ENCODE measurements around the gene PER1. TPM values are rescaled to one million over a fixed set of nuclear protein-coding genes. Genes with fewer than 3 reads are reported as not detected.

Gene PER1
- total RNA-seq, 1 donor: 12.7 TPM

DNA sequence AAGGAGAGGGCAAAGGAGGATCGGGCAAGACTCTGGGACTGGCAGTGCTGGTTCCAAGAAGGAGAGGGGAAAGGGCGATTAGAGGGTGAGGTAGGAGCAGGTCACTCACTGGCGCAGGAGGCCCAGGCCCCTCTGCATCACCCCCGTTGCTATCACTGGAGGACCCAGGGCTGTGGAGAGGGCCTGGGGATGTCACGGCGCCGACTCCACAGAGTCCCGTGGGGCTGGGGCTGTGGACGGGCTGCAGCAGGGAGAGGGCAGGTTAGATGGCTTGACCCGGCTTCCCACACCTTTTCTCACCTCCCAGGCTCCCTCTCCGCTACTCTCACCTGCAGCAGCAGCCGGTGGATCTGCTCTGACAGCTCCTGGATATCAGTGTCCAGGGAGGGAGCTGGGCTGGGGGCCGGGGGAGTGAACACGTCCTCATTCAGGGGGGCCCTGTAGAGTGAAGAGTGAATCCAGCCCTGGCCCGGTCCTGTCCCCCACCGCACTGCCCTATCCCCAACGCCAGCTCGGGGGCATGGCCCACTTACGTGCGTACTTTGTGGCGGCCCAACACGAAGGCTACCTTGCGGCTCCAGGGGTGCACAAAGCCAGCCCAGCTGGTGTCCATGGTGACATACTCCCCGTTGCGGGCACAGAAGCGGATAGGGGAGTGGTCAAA, 4.9 kb downstream of the PER1 start:
- H3K4me3 ChIP-seq (ENCODE audit: low read depth, low read length): no peak overlapping the region
- TF ChIP-seq, protein P1, sequence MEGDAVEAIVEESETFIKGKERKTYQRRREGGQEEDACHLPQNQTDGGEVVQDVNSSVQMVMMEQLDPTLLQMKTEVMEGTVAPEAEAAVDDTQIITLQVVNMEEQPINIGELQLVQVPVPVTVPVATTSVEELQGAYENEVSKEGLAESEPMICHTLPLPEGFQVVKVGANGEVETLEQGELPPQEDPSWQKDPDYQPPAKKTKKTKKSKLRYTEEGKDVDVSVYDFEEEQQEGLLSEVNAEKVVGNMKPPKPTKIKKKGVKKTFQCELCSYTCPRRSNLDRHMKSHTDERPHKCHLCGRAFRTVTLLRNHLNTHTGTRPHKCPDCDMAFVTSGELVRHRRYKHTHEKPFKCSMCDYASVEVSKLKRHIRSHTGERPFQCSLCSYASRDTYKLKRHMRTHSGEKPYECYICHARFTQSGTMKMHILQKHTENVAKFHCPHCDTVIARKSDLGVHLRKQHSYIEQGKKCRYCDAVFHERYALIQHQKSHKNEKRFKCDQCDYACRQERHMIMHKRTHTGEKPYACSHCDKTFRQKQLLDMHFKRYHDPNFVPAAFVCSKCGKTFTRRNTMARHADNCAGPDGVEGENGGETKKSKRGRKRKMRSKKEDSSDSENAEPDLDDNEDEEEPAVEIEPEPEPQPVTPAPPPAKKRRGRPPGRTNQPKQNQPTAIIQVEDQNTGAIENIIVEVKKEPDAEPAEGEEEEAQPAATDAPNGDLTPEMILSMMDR (IDR thresholded peaks at IDR 0.05; ENCODE audit: insufficient read depth, low read length): no peak
- no peak for DNase-seq (ENCODE audit: low read depth)

DNA sequence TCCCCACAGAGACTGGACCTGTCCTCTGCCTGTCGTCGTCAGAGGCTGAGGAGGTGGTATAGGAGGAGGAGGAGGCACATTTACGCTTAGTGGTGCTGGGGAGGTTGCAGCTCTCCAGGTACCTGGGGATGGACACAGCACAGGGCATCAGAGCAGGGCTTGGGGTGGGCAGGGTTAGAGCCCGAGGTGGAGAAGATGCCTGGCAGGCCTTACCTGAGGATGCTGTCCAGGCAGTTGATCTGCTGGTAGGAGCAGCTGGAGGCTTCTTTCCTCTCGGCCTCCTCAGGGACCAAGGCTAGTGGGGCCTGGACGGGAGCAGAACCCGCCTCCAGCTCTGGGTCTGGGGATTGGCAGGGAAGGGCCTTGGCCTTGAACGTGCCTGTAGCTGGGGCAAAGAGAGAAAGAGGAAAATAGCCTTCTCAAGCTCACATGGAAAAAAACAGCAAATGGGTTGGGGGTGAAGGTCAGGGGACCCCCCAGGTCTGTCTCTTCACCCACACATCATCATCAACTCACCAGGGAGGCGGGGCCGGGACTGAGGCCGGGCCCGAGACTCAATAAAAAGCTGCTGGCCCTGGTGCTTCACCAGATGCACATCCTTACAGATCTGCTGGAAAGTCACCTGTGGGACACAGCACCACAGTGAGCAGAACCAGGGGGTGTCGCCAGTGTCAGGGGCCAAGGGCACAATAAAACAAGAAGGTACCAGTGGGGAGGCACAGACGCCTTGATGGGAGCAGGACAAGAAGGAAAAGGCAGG, 5.6 kb downstream of the PER1 start:
- no peak overlapping the region for H3K4me3 ChIP-seq (ENCODE audit: low read depth, low read length)
- no peak for DNase-seq (ENCODE audit: low read depth)
- TF ChIP-seq, protein P1 (IDR thresholded peaks at IDR 0.05; ENCODE audit: insufficient read depth, low read length): no peak

DNA sequence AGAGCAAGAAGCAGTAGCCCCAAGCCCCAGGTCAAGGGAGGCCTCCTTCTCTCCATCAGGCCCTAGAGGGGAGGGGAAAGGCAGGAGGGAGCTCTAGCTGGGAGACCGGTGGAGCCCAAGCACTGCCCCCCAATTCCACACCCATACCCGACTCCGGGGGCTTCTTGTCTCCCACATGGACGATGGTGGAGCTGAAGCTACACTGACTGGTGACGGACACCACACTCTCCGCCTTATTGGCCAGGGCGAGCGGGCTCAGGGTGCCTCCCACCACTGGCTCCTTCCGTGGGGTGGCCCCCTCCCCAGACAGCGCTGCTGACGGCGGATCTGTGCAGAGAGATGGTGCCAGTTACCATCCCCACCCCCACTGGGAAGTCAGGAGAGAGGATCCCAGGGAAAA, 6.4 kb downstream of the PER1 start:
- TF ChIP-seq, protein P1 (IDR thresholded peaks at IDR 0.05; ENCODE audit: insufficient read depth, low read length): no peak
- no peak for DNase-seq (ENCODE audit: low read depth)
- no peak overlapping the region for H3K4me3 ChIP-seq (ENCODE audit: low read depth, low read length)

DNA sequence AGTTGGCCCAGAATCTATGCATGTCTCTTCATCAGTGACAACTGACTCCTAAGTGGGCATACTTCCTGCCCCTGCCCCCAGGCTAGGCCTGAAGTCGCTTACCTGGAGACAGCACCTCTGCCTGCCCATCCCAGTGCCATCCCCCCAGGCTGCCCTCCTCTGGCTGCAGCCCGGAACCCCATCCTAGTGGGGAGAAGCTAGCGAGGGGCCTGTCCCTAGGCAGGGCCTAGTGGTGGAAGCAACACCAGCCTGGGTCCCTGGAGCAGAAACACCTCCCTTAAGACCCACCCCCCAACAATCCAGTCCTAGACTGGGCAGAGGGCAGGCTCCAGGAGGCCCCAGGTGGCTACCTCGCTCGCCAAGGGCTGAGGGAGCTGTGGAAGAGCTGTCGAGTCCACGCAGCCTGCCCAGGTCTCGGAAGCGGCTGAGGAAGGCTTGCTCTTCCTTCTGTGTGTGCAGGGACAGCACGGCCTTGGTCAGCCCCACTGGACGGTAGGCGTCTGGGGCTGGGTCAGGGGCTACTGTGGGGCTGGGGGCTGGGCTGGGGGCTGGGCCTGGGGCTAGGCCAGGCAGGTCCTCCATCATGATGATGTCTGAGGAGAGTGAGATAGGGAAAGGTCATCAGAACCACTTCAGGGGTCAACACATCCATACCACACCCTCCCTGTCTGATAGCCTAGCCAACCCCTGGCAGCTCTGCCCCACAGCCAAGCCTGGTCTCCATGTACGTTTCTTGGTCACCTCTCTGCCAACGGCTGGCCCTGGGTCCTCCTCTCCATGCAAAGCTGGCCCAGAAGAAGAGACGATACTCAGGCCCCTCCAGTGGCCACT, 7.6 kb downstream of the PER1 start:
- H3K4me3 ChIP-seq (ENCODE audit: low read depth, low read length): no peak overlapping the region
- TF ChIP-seq, protein P1 (IDR thresholded peaks at IDR 0.05; ENCODE audit: insufficient read depth, low read length): no peak
- DNase-seq (ENCODE audit: low read depth): no peak

DNA sequence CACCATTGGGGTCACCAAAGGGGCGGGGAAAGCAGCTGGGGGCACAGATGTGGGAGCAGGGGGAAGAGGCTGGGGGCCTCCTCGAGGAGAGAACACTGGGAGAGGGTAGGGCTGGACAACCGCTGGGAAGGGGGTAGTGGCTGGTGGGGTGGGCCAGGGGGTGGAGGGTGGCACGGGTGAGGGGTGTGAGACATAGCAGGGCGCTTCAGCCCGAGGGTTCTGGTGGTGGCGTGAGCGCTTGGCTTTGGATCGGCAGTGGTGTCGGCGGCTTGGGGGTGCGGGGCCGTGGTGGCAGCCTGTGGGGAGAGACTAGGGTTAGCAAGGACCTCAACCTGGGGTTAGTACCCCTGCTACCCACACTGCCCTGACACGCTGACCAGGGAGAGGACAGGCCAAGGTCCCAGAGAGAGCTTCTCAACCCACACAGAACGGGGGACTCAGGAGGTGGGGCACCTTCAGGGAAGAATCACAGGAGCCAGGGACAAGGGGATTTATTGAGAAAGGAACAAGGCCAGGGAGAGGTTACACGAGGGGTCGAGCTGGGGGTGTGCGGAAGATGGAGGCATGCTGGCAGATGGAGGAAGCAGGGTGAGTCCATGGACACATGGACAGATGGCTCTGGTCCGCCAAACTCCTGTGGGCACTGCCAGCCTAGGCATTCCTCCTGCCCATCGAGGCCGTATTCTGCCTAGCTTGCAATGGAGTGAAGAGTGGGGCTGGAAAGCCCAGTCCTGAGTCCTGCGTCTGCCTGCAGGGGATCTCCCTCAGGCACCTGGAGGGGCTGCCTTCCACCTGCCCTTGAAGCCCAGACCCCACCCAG, 8.4 kb downstream of the PER1 start:
- TF ChIP-seq, protein P1 (IDR thresholded peaks at IDR 0.05; ENCODE audit: insufficient read depth, low read length): no peak
- H3K4me3 ChIP-seq (ENCODE audit: low read depth, low read length): no peak overlapping the region
- no peak for DNase-seq (ENCODE audit: low read depth)
